HG03565 (cell line): ENCODE data around the gene TBCEL.
"Not testable (repeated sequence)": the region's sequence is repeated elsewhere in the genome, so short reads cannot be mapped to it uniquely, and the experiment has no call there.

Source experiments
- ATAC-seq: cut with Tn5 transposase; IDR thresholded peaks from one replicate; pipeline ENCODE4 v1.9.1; 2021; ENCODE audit warnings: mild to moderate bottlenecking, moderate library complexity; ENCODE audit not compliant: unreplicated experiment

The TBCEL gene

DNA sequence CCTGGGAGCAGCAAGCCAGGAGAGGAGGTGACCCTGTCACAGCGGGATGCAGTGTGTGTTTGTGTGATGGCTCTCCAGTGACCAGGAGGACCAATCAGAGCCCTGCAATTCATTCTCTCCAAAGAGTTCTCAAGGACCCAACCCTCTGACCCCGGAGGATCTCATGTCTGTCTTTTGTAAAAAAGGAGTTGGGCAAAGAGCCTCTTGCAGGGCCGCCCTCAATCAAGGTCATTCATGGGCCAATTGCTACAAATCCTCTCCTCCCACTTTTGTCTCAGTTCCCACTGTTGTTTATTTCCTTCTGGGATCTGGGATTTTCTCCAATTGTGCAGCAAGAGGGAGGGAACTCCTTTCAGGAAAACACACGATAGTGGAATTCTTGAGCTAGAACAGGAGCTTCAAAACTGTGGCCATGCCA is 81.2 kb downstream of the TBCEL start:
- no peak for ATAC-seq

DNA sequence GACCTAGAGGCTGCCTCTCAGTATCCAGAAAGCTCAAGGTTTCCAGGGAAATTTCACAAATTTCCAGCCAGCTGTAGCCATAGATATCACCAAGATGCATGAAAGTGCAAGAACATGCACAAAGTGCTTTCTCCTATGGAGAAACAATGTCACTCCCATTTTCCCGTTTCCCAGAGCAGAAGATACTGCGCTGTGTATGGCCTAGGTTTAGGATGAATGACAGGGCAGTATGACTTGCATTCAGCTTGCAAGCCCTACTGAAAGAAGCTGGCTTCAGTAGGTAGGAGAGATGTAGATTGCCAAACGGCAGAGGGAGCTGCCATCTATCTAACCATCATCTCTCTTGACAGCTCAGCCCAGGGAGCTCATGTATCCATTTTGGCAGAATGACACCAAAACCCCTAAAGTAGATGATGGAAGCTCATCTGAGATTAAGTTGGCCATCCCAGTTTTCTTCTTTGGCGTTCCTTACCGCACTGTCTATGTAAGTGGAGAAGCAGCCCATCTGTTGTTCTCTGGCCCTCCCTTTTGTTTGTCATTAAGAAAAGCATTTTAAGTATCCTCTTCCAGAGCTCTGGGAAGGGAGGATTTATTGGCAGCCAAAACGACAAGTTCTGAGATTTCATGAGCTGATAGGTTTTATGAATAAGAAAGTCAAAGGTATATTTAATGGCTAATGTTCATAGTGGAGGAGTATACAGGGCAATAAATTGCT is 81.7 kb downstream of the TBCEL start:
- ATAC-seq = no peak

DNA sequence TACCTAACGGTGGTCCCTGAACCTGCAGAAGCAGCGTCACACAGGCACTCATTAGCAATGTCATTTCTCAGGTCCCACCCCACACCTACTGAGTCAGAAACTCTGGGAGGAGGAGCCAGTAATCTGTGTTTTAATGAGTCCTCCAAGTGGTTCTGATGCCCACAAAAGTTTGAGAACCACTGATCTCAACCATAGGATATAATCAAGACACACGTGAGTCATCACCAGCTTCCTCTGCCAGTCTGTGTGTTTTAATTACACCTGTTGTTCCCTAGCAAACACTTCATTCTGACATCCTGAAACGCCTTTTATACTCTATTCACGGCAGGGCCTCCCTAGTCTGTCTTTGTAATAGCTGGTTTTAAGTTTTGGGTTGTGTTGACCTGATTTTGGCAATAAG is 82.9 kb downstream of the TBCEL start:
- no peak for ATAC-seq

GRCh38 chr11:121108413-121108812 is 84.5 kb downstream of the TBCEL start:
- no peak for ATAC-seq

DNA sequence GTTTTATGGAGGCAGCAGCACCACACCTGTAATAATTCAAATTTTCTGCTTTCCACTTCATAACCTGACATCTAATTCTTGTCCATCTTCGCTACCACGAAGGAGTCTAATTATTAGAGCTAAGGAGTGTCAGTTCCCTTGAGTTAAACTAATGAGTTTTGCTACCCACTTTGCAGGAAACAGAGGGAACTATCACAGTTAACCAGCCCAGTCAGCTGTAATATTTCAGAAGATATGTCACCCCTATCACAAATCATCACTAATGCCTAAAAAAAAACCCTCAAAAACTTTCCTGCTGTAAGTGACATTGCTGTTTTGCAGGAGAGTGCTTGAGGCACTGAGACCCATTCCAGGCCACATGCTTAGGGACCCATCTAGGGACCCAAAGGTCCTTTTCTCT is 85.6 kb downstream of the TBCEL start:
- ATAC-seq = no peak

DNA sequence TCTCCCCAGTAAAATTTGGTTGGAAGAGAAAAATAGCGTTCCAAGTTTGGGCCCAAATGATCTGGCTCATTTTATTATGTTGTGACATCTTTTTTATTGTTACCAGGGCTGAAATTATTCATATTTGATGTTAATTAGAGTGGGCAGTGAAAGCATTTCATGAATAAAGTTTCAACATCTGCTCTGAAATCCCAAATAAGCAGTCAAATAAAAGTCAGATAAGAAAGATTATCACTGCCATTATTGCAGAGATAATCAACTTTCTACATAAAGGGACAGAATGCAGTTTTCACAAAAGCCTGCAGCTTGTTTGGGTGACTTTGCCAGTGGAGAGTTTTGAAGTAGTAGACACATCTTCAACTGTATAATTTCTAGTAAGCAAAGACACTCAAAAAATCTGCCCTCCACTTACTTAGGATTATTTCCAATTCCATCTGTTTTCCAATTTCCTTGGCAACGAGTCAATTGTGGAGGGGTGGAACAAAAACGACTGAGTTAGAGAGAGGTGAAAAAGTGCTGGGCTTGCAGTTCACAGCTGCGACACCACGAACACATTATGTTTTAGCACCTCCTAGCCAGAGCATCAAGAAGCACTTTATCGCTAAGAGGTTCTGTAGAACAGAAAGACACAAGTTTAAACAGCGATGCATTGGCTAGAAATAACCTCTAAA is 86.1 kb downstream of the TBCEL start:
- ATAC-seq = no peak

DNA sequence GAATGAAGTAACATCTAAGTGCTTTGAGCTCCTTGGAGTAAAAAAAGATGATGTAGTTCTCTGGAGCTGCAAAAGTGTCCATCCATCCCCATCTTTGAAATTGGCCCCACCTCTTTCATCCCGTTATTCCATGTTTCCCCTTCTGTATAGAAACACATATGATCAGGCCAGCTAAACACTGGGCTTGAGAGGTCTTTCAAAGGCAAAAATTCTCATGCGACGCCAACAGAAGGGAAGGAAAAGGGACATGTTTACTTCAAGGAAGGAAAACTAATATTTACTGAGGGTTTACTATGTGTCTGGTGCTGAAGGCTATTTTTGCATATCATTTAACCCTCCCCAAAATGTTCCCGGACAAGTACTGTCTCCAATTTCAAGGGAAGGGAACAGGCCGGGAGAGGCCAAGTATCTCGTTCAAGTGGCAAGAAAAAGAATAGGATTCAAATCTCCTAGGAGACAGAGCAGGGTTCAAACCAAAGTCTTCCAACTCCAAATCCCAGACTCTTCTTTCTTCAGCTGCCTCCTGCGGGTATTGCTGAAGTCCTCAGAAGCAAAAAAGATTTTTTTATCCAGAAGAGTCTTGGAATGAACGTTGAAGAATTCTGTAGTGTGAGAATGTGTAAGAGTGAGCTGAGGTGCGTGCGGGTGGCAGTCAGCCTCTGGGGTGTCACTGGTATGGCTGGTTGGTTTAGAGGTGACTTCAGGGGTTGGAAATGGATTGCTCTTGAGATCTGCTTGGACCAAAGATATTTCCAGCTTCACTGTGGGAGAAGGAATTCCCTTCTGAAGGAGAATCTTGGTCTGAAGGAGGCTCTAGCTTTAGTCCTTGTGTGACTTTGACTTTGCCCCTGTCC is 87.2 kb downstream of the TBCEL start:
- no peak for ATAC-seq

DNA sequence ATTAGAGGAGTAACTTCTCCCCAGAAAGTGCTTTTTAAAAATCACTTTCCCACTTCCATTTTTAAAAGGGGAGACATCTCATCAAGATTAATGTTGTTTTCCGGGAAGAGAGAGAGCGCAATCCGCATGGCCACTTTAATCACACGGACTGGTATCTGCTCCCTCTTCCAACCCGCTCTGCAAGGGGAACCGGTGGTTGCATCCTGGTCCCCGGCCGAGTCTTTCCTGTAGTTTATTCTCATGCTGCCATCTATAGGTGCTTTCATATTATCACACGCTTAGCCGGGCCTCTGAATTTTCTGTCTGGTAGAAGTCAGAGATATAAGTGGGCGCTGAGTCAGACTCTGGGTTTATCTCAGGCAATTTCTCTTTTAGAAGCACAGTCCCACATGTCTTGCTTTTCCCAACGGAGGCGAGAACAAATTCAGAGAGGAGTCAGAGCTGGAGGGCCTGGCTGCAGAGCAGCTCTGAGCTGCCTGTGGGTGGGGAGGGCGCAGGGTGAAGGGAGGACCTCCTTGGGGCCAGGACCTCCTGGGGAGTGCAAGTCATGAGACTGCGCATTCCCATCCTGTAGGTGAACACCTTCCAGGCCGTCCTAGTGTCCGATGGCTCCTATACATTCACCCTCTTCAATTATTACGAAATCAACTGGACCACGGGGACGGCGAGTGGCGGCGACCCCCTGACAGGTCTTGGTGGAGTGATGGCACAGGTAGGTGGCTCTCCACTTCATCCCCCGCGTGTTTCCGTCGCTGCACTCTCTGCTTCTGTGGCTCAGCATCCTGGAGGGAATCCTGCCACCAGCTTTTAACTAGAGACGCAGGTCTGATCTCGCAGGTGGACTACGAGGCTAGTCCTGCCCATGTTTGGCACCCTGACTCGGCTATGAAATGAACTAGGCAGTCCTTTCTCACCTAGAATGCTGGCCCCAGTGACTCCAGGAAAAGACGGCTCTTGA is 88.9 kb downstream of the TBCEL start:
- ATAC-seq = no peak

- ATAC-seq = no peak
Observed at GRCh38 chr11:121113611-121114010, 89.7 kb downstream of the TBCEL start.

- not testable (repeated sequence) for ATAC-seq
Observed at GRCh38 chr11:121115024-121115423, 91.1 kb downstream of the TBCEL start.

- ATAC-seq = no peak
Observed at GRCh38 chr11:121117788-121118187, 93.9 kb downstream of the TBCEL start.

DNA sequence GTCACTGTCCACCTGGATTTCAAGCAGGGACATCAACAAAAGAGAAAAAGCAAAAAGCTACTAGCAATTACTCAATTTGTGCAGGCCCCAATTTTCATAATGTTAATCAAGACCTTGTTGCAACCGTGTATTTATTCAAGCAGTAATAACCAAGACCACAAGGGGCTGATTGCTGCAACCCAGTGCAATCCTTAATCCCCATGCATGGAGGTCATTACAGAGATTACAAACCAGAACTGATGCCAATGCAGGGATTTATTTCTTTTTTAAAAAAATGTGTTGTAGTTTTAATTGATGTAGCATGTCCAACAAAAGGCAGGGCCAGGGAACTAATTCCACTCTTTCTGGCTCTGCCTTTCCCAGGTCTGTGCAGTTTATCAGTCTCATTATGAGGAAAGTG is 95.5 kb downstream of the TBCEL start:
- no peak for ATAC-seq

DNA sequence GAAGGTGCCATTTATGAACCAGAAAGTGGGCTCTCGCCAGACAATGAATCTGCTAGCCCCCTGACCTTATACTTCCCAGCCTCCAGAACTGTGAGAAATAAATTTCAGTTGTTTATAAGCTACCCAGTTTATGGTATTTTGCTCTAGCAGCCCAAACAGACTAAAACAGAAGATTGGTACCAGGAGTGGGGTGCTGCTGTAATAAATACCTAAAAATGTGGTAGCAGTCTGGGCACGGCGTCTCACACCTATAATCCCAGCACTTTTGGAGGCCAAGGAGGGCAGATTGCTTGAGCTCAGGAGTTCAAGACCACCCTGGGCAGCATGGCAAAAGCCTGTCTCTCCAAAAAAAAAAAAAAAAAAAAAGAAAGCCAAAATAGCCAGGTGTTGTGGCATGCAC is 98.4 kb downstream of the TBCEL start:
- ATAC-seq = no peak

DNA sequence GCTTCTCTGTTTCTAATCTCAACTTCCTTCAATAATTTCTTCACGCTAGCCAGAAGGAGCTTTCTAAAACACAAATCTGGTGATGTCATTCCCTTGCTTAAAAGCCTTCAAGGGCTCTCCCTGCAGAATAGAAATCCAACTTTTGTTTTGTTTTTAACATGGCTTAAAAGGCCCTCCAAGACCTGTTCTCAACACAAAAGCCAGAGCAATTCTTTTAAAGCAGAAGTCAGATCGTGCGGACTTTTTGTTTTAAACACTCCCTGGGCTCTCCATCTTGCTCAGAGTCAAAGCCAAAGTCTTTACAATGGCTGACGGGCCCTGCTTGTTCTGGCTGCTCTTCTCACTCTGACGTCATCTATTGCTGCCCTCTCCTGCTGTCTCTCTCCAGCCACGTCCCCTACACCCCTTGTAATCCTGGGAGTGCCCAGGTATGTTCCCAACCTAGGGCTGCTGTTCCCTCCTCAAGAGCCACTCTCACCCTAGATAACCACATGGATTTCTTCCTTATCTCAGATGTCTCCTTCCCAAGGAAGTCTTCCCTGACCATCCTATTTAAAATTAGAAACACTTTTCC is 99.7 kb downstream of the TBCEL start:
- ATAC-seq = no peak

DNA sequence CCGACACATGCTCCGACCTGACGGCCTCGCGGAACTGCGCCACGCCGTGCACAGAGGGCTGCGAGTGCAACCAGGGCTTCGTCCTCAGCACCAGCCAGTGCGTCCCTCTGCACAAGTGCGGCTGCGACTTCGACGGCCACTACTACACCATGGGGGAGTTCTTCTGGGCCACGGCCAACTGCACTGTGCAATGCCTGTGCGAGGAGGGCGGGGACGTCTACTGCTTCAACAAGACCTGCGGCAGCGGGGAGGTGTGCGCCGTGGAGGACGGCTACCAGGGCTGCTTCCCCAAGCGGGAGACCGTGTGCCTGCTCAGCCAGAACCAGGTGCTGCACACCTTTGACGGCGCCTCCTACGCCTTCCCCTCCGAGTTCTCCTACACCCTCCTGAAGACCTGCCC is 103.9 kb downstream of the TBCEL start:
- ATAC-seq = no peak

- ATAC-seq = no peak
Observed at GRCh38 chr11:121129362-121130340, 105.7 kb downstream of the TBCEL start.

DNA sequence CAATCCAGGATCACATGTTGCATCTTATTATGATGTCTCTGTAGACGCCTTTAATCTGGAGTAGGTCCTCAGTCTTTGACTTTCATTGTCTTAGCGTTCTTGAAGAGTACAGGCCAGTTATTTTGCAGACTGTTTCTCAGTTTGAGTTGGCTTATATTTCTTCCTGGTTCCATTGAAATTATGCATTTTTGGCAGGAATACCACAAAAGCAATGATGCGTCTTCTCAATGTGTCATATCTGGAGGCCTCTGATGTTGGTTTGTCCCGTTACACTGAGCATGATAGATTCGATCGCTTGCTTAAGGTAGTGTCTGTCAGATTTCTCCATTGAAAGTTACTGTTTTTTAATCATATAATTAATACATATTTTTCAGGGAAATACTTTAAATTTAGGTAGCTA is 107.8 kb downstream of the TBCEL start:
- ATAC-seq = no peak

DNA sequence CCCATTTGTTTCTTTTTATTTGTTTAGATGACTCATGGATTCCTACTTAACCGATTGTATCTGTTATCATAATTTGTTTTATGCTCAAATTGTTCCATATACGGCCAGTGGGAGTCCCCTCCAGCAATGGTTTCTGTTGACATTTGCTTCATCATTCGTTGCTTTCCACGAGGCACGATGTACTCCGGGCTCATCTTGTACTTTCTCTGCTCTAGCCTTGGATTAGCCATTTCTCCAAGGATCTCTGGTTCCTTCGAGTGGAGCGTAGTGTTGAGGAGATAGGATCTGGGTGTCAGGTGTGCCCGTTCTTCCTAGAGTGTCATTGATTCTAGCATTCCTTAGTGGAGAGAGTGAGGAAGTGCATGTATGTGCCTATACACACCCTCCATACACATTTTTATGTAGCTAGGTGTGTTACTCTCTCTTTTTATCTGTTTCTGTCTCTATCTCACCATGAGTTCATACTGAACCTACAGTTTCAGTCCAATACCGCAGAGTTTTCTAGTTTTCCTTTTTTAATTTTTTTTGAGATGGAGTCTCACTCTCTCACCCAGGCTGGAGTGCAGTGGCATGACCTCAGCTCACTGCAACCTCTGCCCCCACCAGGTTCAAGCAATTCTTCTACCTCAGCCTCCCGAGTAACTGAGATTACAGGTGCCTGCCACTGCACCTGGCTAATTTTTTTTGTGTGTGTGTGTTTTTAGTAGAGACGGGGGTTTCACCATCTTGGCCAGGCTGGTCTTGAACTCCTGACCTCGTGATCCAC is 108.5 kb downstream of the TBCEL start:
- ATAC-seq = no peak
